Large intestine (tissue), 3 donors: ENCODE data around the gene CFDP1. TPM values are rescaled to one million over a fixed set of nuclear protein-coding genes. Genes with fewer than 3 reads are reported as not detected.
A peak's percentile ranks its signal among the peaks of the same experiment; 100 is the strongest.

Source experiments
- DNase-seq, 2 donors: peaks; one replicate each; pipeline versions ENCODE4 v3.0.0 to v3.0.0-alpha.2; 2013
- H3K27ac ChIP-seq: one replicate; pipeline ENCODE4 v1.5.1; 2013; ENCODE audit warnings: low read length
- H3K27me3 ChIP-seq: 2 replicates; pipeline ENCODE4 v1.6.1; 2013; ENCODE audit warnings: low read length; ENCODE audit not compliant: control insufficient read depth, insufficient read depth
- H3K36me3 ChIP-seq: 2 replicates; pipeline ENCODE4 v1.6.1; 2013; ENCODE audit warnings: low read length; ENCODE audit not compliant: control insufficient read depth, insufficient read depth
- H3K4me1 ChIP-seq: one replicate; pipeline ENCODE4 v1.6.1; 2013; ENCODE audit warnings: low read length; ENCODE audit not compliant: control insufficient read depth, insufficient read depth
- H3K4me3 ChIP-seq: one replicate; pipeline ENCODE4 v1.5.1; 2013; ENCODE audit warnings: low read length
- H3K9me3 ChIP-seq: one replicate; pipeline ENCODE4 v1.6.1; 2013; ENCODE audit warnings: mild to moderate bottlenecking, low read depth, low read length, moderate library complexity; ENCODE audit not compliant: control insufficient read depth
- WGBS: methylation state at CpG from one replicate; pipeline ENCODE4 v1.1.5; 2013; ENCODE audit warnings: low lambda C conversion rate; ENCODE audit not compliant: insufficient coverage; 5-methylcytosine and 5-hydroxymethylcytosine counted together
- polyA plus RNA-seq: library from polyadenylated mRNA; unstranded; fragments of 120-200 nt; gene quantifications from one replicate; pipeline ENCODE4 v1.2.1, GENCODE V29; 2013

Gene CFDP1
- polyA plus RNA-seq, 1 donor: 121 TPM

DNA sequence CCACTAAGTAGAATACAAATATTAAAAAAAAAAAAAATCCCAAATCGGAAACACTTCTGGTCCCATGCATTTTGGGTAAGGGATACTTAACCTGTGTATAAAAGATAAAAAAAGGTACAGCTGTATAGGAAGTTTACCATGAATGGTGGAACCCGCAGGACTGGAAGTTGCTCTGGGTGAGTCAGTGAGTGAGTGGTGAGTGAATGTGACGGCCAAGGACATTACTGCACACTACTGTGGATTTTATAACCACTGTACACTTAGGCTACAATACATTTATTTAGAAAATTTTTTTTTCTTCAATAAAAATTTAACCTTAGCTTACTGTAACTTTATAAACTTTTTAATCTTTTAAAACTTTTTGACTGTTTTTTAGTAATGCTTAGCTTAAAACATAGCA is 110.6 kb downstream of the CFDP1 start:
- H3K4me1 ChIP-seq: no peaks in the 10 kb centered on the region
- no peak overlapping the region for H3K27ac ChIP-seq
- no peak overlapping the region for H3K4me3 ChIP-seq
- no peak for DNase-seq
- WGBS: no CpG with 5 or more reads among the region's 3 CpGs
- H3K9me3 ChIP-seq: no peaks in the 10 kb centered on the region
- no peaks in the 10 kb centered on the region for H3K27me3 ChIP-seq
- peaks cover 1% of the 10 kb centered on the region for H3K36me3 ChIP-seq

DNA sequence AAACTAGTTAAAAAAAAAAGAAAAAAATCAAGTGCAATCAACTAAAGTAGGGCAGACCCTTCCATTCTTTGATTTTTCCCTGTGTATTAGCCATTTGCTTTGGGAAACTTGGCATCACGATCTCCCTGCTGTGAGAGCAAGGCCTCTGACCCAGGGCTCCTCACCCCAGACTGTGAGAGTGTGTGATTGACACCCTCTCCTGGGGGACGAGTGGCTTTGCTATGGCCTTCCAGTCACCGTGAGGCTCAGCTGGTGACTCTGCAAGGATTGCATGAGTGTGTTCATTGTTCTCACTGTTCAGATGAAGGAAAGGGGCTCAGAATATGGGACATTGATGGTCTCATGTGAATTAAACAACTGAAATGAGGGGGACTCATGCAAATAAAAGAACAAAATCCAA is 112.9 kb downstream of the CFDP1 start:
- Histone ChIP-seq H3K9me3 (no peaks in the 10 kb centered on the region), H3K27ac (no peak overlapping the region), H3K27me3 (no peaks in the 10 kb centered on the region), H3K36me3 (peaks cover 4% of the 10 kb centered on the region), H3K4me3 (no peak overlapping the region), H3K4me1 (no peaks in the 10 kb centered on the region)
- no peak for DNase-seq
- WGBS: no CpG with 5 or more reads among the region's 3 CpGs

DNA sequence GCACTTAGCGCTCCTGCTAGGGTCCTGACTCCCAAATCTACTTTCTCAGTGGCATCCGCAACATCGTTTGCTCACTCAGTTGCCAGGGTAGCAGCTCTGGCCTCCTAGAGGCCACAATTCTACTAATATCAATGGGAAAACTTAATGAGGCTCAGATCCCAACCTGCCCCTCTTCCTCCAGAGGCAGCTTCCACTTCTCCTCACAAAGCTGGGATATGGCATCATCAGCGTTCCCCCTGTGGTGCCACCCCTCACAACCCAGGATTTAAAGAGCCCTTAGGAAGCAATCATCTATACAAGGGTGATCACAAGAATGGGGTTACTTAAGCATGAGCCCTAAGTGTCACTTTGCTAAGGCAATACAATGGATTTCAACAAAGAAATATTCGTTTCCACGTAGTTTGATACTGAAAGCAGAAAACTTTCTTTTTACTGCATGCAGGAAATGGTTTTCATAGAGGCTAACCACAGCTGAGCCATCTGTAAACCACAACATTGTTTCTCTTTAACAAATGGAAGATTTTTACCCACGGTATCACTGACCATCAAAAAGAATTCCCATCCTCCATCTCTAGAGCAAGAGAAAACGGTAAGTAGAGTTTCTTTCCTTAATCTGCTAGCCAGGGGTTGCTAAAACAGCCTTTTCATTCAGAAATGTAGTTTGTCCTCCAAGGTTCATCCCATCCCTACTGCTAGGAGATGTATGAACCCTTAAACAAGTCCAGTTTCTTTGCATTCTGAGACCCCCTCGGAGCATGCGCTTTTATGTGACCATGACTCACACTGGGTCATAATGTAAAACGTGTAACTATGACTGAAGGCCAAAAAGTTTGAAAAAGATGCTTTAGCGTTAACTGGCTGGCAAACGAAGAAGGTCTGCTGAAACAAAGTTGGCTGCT is 113.5 kb downstream of the CFDP1 start:
- no peak overlapping the region for H3K4me3 ChIP-seq
- no peaks in the 10 kb centered on the region for H3K27me3 ChIP-seq
- no peak for DNase-seq
- no peaks in the 10 kb centered on the region for H3K4me1 ChIP-seq
- 76% methylated on average over 4 of the region's 13 CpGs for WGBS
- peaks cover 4% of the 10 kb centered on the region for H3K36me3 ChIP-seq
- H3K9me3 ChIP-seq: no peaks in the 10 kb centered on the region
- H3K27ac ChIP-seq: no peak overlapping the region

DNA sequence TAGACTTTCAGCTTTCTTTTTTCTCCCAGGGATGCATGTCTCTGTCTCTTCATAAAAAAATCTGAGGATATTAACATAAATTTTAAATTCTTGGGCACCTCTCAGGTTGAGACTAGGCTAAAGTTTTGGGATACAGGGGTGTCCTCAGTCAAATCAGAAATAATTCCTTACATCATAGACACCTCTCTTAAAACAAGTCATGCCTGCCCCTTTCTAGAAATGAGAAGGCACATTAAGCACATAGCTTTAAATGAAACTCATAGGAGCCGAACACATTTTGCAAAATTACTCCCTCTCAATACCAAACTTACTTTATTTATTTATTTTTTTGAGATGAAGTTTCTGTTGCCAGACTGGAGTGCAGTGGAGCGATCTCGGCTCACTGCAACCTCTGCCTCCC is 114.6 kb downstream of the CFDP1 start:
- Histone ChIP-seq H3K36me3 (peaks cover 8% of the 10 kb centered on the region), H3K9me3 (no peaks in the 10 kb centered on the region), H3K4me1 (no peaks in the 10 kb centered on the region), H3K4me3 (no peak overlapping the region), H3K27ac (no peak overlapping the region), H3K27me3 (no peaks in the 10 kb centered on the region)
- WGBS: 100% methylated on average over 1 of the region's 3 CpGs
- DNase-seq: no peak

DNA sequence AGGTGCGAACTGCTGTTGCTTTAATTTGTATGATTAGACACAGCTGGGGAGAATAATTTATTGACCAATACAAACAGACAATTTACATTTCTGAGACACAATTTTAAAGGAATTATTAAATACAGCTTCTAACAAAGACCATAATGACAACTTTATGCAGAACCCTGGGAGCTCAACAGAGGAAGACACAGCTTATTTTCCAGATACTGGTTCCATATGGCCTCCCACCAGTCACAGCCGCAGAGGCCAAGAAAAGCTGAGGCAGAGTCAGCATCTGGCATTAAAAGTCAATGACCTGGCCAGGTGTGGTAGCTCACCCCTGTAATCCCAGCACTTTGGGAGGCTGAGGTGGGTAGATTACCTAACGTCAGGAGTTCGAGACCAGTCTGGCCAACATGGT is 115.8 kb downstream of the CFDP1 start:
- no peak overlapping the region for H3K27ac ChIP-seq
- H3K4me3 ChIP-seq: no peak overlapping the region
- H3K27me3 ChIP-seq: no peaks in the 10 kb centered on the region
- H3K4me1 ChIP-seq: no peaks in the 10 kb centered on the region
- 80% methylated on average over 1 of the region's 4 CpGs for WGBS
- no peaks in the 10 kb centered on the region for H3K9me3 ChIP-seq
- DNase-seq: no peak
- peaks cover 15% of the 10 kb centered on the region for H3K36me3 ChIP-seq

DNA sequence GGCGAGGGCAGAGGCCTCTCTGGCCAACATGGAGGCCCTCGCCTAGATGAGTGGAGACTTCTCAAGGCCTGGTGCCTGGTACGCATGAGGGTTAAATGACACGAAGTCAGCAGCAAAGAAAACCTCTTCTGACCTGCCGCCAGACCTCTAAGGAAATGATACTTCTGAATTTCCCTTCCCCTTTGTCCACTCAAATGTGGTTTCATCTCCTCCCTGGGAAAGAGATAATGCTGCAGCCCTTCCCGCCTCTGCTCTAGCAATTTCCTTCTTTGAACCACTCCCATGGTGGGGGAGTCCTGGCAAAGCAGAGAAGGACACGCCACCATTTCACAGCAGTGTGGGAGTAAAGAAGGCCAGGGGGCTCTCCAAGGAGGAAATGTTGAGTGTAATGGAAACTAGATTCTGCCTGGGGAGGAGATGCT is 116.2 kb downstream of the CFDP1 start:
- no peak overlapping the region for H3K27ac ChIP-seq
- H3K4me3 ChIP-seq: no peak overlapping the region
- no peaks in the 10 kb centered on the region for H3K27me3 ChIP-seq
- no peaks in the 10 kb centered on the region for H3K4me1 ChIP-seq
- no peak for DNase-seq
- no CpG with 5 or more reads among the region's 7 CpGs for WGBS
- H3K36me3 ChIP-seq: peaks cover 15% of the 10 kb centered on the region
- no peaks in the 10 kb centered on the region for H3K9me3 ChIP-seq

DNA sequence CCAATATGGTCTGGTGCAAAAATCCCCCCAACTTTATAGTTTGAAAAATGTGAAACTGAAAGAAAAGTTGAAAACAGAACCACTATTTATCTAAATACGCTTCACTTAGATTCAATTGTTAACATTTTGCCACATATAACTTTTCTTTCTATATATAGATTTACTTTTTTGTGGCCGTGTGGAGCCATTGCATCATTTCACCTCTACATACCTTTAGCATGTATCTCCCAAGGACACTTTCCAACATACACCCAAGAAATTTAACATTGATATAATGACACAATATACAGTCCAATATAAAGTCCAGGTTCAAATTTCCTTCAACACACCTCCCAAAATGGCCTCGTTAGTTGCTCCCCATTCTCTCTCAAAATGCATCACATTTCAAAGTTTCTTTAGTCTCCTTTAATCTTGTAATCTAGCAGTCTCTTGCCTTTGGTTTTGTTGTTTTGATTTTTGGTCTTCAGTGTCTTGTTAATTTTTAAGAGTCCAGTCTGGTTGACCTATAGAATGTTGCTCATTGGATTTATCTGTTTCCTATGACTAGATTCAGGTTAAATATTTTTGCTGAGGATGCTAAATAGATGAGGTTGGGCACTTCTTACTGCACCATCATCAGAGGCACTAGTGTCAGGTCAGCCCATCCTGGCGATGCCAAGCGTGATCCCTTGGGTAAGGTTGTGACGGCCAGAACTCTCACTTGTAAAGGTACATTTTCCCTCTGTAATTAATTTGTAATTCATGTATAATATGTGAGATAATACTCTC is 117.6 kb downstream of the CFDP1 start:
- Histone ChIP-seq H3K9me3 (no peaks in the 10 kb centered on the region), H3K36me3 (peaks cover 15% of the 10 kb centered on the region), H3K27me3 (no peaks in the 10 kb centered on the region), H3K4me3 (no peak overlapping the region), H3K4me1 (peaks cover 2% of the 10 kb centered on the region), H3K27ac (no peak overlapping the region)
- 100% methylated on average over 1 of the region's 6 CpGs for WGBS
- DNase-seq: no peak

DNA sequence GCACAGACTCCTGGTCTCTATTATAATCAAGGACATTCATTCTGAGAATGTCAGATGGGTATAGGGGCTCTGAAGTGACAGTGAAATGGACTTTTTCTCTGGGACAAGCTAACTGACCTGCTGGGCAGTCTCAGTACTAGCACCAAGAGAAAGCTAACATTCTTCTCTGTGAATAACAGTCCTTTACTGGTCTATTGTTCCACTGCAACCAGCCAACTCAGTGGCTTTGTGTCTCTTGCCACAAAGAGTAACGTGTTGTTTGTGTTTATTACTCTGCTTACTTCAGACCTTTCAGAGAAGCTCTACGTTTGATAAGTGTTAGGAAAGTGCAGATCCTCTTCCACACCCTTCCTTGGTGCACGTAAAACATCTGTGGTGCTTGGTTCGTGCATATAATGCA is 120.4 kb downstream of the CFDP1 start:
- H3K9me3 ChIP-seq: no peaks in the 10 kb centered on the region
- H3K27me3 ChIP-seq: no peaks in the 10 kb centered on the region
- no peak overlapping the region for H3K4me3 ChIP-seq
- H3K27ac ChIP-seq: no peak overlapping the region
- 100% methylated on average over 4 of the region's 4 CpGs for WGBS
- peaks cover 21% of the 10 kb centered on the region for H3K4me1 ChIP-seq
- no peak for DNase-seq
- peaks cover 15% of the 10 kb centered on the region for H3K36me3 ChIP-seq

DNA sequence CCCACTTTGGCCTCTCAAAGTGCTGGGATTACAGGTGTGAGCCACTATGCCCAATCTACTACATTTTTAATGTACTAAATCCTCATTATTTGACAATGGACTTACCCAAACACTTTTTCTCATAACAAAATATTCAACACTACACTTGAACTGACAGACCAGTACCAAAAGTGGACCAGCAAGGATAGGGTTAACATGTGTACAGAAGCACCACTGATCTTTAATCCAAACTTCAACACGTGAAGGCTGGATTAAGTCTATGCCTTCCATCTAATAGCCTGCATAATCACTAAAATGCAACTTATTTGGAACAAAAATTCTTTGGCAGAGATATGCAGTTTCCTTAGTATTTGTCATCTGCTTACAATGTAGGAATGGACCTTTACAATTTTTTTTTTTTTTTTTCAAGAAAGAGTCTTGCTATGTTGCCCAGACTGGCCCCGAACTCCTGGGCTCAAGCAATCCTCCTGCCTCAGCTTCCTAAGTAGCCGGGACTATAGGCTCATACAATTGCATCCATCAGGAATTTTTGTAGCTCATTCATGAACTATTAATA is 121.8 kb downstream of the CFDP1 start:
- Histone ChIP-seq H3K9me3 (no peaks in the 10 kb centered on the region), H3K4me1 (peaks cover 35% of the 10 kb centered on the region), H3K27ac (peak overlapping the region; percentile 78), H3K27me3 (no peaks in the 10 kb centered on the region), H3K4me3 (no peak overlapping the region), H3K36me3 (peaks cover 11% of the 10 kb centered on the region)
- WGBS: no CpG with 5 or more reads among the region's 3 CpGs
- DNase-seq: no peak

DNA sequence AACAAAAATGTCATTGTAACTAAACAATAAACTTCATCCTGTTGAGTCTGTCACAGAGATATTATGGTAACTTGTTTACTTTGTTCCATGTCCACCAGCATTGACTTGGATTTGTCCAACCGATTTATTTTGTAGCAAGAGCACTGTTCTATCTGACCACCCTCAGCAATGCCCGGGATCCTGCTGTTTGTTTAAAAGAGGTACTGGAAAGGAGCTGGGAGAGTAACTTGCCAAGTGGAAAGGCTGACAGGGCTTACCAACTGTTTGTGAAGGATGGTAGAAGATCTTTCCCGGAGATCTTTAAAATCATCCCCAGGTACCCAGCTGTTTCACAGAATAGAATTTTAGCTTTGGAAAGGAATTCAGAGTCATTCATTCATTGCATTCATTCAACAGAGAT is 122.8 kb downstream of the CFDP1 start:
- Histone ChIP-seq H3K9me3 (no peaks in the 10 kb centered on the region), H3K4me1 (peaks cover 44% of the 10 kb centered on the region), H3K4me3 (no peak overlapping the region), H3K27me3 (no peaks in the 10 kb centered on the region), H3K27ac (peak overlapping the region; percentile 78), H3K36me3 (peaks cover 11% of the 10 kb centered on the region)
- DNase-seq: peak in 1 of 2 donors; percentile 25
- no CpG with 5 or more reads among the region's 3 CpGs for WGBS
